HG02970 (cell line): Measurements from ENCODE around the gene CCSER1.
"Not testable (repeated sequence)": the region's sequence is repeated elsewhere in the genome, so short reads cannot be mapped to it uniquely, and the experiment has no call there.

Experiments used
- ATAC-seq: cut with Tn5 transposase; IDR thresholded peaks from one replicate; pipeline ENCODE4 v1.9.1; 2021; ENCODE audit warnings: mild to moderate bottlenecking, moderate library complexity, moderate number of reproducible peaks; ENCODE audit not compliant: unreplicated experiment, low FRiP score

The CCSER1 gene

GRCh38 chr4:91298824-91299223 is 1171.6 kb downstream of the CCSER1 start:
- ATAC-seq = no peak

- ATAC-seq = no peak
These were observed 1174.9 kb downstream of the CCSER1 start for GRCh38 chr4:91302120-91302519.

- no peak for ATAC-seq
These were observed 1177.1 kb downstream of the CCSER1 start for GRCh38 chr4:91304292-91304691.

- ATAC-seq = no peak
These were observed 1190.2 kb downstream of the CCSER1 start for GRCh38 chr4:91317434-91317833.

- ATAC-seq = no peak
These were observed 1192.5 kb downstream of the CCSER1 start for GRCh38 chr4:91319556-91320268.

- no peak for ATAC-seq
These were observed 1195.8 kb downstream of the CCSER1 start for GRCh38 chr4:91322961-91323360.

GRCh38 chr4:91325495-91325894 is 1198.3 kb downstream of the CCSER1 start:
- no peak for ATAC-seq

GRCh38 chr4:91326167-91326566 is 1199.0 kb downstream of the CCSER1 start:
- ATAC-seq = not testable (repeated sequence)

GRCh38 chr4:91330555-91331137 is 1203.5 kb downstream of the CCSER1 start:
- ATAC-seq = no peak

- ATAC-seq = no peak
These were observed 1213.6 kb downstream of the CCSER1 start for GRCh38 chr4:91340822-91341221.

- ATAC-seq = no peak
These were observed 1218.4 kb downstream of the CCSER1 start for GRCh38 chr4:91345632-91346031.

- not testable (repeated sequence) for ATAC-seq
These were observed 1229.3 kb downstream of the CCSER1 start for GRCh38 chr4:91356496-91356895.

- not testable (repeated sequence) for ATAC-seq
These were observed 1230.8 kb downstream of the CCSER1 start for GRCh38 chr4:91358016-91358415.

- not testable (repeated sequence) for ATAC-seq
These were observed 1231.4 kb downstream of the CCSER1 start for GRCh38 chr4:91358621-91359020.

- no peak for ATAC-seq
These were observed 1232.1 kb downstream of the CCSER1 start for GRCh38 chr4:91359041-91360031.

- no peak for ATAC-seq
These were observed 1234.9 kb downstream of the CCSER1 start for GRCh38 chr4:91362125-91362524.

GRCh38 chr4:91366554-91366953 is 1239.4 kb downstream of the CCSER1 start:
- no peak for ATAC-seq

- ATAC-seq = no peak
These were observed 1241.9 kb downstream of the CCSER1 start for GRCh38 chr4:91369116-91369515.

- ATAC-seq = no peak
These were observed 1246.4 kb downstream of the CCSER1 start for GRCh38 chr4:91373546-91373945.

- not testable (repeated sequence) for ATAC-seq
These were observed 1278.2 kb downstream of the CCSER1 start for GRCh38 chr4:91405431-91405830.

- ATAC-seq = no peak
These were observed 1294.8 kb downstream of the CCSER1 start for GRCh38 chr4:91422011-91422410.
